GM12801 (cell line): Measurements from ENCODE around the gene PKIG.

ENCODE experiments used
- TF ChIP-seq, protein P1 (sequence below): IDR thresholded peaks from one replicate; pipeline ENCODE4 v1.5.1; 2011; ENCODE audit warnings: control low read depth; ENCODE audit not compliant: insufficient read length; ENCODE audit errors: extremely low read depth

The PKIG gene

DNA sequence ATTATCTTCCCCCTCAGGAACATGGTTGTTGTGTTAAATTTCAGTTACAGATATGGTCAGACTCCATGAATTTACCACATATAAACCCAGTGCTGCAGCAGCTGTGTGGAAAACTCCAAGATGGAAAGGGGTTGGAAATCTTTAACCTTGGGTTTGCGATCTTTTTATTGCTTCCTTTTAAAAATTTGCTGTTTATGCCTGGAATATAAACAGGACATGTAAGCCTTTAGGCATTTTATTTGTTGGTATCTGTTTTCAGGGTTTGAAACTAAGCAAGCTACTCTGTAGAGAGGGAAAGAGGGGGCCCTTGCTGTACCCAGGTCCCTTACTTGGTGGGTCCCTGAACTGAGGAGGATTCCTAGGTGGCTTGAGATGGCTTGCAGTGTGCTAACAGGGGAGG, 778 bp downstream of the PKIG start:
- TF ChIP-seq, protein P1, sequence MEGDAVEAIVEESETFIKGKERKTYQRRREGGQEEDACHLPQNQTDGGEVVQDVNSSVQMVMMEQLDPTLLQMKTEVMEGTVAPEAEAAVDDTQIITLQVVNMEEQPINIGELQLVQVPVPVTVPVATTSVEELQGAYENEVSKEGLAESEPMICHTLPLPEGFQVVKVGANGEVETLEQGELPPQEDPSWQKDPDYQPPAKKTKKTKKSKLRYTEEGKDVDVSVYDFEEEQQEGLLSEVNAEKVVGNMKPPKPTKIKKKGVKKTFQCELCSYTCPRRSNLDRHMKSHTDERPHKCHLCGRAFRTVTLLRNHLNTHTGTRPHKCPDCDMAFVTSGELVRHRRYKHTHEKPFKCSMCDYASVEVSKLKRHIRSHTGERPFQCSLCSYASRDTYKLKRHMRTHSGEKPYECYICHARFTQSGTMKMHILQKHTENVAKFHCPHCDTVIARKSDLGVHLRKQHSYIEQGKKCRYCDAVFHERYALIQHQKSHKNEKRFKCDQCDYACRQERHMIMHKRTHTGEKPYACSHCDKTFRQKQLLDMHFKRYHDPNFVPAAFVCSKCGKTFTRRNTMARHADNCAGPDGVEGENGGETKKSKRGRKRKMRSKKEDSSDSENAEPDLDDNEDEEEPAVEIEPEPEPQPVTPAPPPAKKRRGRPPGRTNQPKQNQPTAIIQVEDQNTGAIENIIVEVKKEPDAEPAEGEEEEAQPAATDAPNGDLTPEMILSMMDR, result no peak

DNA sequence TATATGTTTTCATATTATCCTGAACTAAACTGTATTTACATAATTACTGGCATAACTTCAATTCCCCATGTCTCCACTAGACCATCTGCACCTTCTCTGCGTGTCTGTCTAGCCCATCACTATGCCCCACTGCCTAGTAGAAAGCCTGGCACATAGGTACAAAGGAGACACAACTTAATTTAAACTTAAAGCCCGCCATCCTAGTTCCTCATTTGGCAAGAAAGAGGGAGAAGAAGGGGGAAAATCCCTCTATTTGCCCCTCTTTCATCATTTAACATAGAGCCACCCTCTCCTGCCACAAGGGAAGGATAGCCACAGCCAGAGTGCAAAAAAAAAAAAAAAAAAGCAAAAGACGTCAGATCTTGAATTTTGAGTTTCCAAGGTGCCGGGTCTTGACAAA, 1.8 kb downstream of the PKIG start:
- TF ChIP-seq, protein P1, result no peak

DNA sequence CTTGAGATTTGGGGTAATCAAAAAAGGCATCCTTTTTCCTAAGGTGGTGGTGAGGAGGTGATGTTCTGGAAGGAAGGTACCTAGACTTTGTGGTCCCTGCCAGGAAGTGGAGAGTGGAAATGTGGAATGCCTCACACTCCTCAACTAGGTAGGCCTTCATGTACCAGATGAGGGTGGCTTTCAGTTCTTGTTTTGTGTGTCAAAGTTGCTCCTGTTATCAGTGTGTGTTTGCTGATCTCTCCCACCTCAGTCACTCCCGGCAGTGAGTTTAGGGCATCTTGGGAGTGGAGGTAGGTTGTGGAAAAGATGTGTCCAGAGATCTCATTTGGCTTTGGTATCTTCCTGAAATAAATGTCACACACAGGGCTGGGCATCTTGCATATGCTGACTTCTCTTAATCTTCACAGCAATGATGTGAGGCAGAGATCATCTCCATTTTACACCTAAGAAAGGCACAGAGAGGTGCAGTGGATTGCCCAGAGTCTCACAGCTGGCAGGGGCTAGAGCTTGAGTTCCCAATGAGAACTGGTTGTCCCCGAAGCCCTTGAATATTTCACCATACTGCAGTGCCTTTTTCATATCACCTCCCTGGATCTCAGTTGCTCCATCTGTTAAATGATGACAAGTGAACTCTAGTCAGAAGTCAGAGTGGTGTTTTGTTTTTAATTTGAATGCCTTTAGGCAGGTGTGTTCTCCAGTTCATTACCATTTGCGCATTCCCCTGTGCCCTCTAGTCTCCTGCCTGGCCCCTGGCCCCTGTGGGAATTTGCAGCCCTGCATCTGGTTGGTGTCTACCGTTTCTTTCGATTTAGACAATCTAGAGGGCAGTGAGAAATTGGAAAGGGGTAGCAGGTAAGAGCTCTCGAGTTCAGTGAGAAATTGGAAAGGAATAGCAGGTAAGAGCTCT, 2.9 kb downstream of the PKIG start:
- TF ChIP-seq, protein P1, result no peak

DNA sequence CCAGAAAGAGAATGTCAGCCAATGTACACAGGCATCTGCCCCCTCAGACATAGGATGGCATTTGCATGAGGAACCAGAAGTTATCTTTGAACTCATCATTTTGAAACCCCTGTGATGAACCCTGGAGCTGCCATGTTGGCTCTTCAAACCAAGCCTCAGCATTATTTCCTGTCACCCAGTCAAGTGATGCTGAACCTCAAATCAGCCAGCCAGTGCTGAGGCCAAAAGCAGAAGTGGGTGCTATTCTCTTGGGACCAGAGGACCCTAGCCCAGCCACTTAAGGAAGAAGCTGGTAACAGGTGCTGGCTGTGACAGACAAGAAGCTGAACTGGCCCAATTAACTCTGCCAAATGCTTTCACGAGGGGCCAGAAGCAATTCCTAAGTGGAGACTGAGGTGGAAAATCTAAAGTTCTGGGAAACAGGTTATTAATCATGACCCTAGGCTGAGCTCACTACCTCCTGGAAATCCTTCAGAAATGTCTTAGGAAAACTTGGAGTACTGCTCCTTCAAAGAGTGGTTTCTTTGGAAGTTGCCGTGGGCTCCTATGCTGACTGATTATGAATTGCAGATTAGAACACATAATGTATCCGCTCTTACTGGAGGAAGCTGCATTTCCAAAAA, 4.0 kb downstream of the PKIG start:
- TF ChIP-seq, protein P1, result no peak

DNA sequence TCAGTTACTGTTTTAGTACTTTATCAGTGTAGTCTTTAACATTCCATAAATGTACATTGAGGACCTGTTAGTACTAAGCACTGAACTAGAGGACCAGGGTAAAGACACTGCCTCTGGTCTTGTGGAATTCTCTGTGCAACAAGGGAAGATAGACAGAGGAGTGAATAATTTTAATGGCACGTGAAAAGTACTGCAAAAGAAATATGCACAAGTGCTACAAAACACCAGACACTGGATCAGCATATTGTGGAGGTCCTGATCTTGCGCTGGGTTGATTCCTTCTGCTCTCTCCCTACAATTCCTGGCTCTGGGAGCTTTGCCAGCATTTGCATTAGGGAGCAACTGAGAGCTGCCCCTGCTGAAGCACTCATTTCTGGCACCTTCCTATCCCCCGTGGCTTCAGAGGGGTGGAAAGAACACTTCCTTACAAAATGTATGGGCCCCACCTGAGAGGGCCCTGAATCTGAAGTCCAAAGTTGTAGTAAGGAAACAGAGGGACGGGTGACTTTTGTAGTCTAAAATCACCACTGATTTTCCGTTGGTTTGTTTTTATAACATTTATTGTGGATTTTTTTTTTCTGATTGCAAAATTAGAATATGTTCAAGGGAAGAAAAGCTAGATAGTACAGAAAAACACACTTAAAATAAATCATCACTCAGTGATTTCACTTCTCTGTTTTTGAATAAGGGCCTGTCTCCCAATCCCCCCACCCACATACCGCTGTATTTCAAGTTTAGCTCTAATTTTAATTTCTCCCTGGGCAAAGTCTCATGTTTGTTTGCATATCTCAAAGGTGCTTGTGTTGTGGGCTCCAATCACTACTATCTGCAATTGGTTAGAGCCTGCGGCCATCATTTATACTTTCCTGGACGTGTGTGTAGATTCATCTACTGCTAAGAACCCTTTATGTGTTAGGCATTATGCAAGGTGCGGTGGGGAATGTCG, 4.9 kb downstream of the PKIG start:
- TF ChIP-seq, protein P1, result no peak

DNA sequence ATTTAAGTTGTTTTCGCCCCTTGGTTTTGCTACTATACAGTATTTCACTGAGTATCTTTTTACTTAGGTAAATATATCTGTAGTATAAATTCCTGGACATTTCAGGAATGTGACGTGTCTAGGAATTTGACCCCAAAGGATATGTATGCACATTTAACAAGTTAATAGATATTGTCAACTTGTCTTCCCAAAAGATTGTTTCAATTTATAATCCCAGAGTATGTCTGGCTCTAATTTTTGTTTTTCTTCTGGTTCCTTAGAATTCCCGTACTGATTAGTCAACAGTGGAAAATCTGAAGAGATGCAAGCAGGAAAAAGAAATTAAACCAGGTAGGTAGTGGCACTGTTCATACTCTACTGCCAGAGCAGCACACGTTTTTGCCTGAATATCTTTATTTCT, 7.2 kb downstream of the PKIG start:
- TF ChIP-seq, protein P1, result no peak
